NCI-H82 treated with DMSO at 0.1 percent for 48 hours (cell line): Measurements from ENCODE around the gene ARHGAP6.
"Not testable (repeated sequence)": the region's sequence is repeated elsewhere in the genome, so short reads cannot be mapped to it uniquely, and the experiment has no call there.

Experiments
- DNase-seq: peaks from one replicate; lab custom pipeline; 2025; ENCODE audit not compliant: unreplicated experiment; lab: John Stamatoyannopoulos, UW

The ARHGAP6 gene

DNA sequence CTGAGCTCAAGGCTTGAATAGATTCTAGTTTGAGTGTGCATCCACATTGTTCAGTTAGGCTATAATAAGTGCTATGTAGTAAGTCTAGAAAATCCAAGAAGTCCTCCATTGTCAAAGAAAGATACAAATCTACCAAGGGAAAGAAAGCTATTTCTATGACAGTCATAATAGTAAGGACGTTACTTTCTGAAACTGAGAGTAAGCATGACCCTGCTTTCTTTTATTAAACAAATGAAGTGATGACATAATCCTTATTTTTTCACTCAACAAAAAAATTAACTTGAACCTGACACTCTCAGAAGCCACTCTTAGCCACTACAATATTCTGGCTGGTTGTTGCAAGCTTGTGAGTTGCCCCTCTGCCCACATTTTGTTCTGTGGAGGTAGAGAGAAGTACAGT lies 406.3 kb downstream of the ARHGAP6 start:
- no peak for DNase-seq

DNA sequence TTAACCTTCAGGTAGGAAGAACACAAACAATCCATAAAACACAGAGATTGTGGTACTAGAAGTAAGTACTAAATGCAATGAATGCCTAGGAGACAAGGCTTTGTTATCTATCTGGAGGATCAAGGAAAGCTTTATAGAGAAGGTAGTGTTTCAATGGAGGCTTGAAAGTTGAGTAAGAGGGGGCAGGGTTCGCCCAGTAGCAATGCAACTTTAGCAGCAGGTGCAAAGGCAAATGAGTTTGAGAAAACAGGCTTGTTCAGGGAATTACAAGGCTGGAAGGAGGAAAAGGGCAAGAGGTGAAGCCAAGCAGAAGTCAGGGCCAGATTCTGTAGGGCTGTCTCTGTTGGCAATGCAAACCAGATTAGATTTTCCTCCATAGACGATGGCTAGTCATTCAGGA lies 408.0 kb downstream of the ARHGAP6 start:
- DNase-seq = no peak

DNA sequence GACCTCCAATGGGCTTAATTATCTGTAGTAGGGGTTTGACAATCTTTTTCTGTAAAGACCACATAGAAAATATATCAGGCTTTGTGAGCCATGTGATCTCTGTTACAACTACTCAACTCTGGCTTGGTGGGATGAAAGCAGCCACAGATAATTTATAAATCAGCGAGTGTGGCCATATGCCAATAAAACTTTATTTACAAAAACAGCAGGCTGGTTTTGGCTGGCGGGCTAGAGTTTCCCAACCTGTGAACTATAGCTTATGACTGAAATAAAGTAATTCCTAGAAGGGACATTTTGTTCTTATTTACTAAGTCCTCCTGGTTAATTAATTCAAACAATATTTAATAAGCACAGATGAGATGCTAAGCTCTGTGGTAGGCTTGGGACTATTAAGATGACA lies 408.4 kb downstream of the ARHGAP6 start:
- no peak for DNase-seq

DNA sequence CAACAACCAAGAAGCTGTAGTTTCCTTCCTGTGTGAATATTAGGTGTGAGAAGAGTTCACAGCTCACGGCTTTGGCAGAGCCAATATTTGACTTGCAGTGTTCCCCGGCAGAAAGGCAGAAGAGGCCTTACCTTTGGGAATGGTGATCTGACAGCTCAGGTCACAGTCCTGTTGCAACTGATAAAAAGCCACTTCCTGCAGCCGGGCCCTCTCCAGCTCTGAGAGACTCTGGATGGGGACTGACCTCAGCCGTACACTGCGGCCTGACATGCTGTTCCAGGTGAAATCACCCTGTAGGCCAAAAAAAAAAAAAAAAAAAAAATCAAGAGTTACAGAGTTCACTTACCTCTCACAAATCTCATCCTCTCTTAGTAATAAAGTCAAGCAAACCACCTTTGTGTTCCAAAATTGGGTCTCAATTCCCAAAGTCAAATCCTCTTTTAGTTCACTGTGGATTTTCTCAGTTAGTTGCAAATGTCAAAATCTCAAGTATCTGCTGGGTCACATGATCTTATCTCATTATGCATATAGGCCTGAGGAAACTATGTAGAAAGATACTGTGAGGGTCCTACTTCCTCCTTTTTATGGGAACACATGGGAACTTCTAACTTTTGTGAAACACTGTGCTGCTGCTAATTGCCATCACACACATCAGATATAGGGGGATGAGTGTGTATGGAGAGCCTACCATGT lies 411.2 kb downstream of the ARHGAP6 start:
- no peak for DNase-seq

DNA sequence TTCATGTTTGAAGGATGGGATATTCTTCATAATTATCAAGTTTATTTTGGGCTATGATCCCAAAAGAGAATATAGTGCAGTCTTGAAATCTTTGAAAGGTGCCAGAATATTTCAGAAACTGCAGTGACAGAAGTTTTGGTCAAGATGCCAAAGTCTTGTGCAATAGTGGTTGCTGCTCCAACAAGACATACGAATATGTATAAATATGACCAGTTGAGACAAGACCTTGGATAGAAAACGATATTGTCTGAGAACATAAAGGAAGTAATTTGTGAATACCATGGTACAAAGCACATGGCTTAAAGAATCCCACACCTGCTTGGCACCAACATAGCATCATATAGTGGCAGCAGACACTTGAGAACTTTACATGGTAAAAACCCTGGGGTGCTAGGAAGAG lies 421.1 kb downstream of the ARHGAP6 start:
- no peak for DNase-seq

GRCh38 chrX:11242704-11243103 lies 423.0 kb downstream of the ARHGAP6 start:
- DNase-seq = no peak

- no peak for DNase-seq
These were observed 424.0 kb downstream of the ARHGAP6 start for GRCh38 chrX:11241720-11242119.

- DNase-seq = no peak
These were observed 426.5 kb downstream of the ARHGAP6 start for GRCh38 chrX:11239230-11239629.

GRCh38 chrX:11235377-11235776 lies 430.3 kb downstream of the ARHGAP6 start:
- DNase-seq = not testable (repeated sequence)

DNA sequence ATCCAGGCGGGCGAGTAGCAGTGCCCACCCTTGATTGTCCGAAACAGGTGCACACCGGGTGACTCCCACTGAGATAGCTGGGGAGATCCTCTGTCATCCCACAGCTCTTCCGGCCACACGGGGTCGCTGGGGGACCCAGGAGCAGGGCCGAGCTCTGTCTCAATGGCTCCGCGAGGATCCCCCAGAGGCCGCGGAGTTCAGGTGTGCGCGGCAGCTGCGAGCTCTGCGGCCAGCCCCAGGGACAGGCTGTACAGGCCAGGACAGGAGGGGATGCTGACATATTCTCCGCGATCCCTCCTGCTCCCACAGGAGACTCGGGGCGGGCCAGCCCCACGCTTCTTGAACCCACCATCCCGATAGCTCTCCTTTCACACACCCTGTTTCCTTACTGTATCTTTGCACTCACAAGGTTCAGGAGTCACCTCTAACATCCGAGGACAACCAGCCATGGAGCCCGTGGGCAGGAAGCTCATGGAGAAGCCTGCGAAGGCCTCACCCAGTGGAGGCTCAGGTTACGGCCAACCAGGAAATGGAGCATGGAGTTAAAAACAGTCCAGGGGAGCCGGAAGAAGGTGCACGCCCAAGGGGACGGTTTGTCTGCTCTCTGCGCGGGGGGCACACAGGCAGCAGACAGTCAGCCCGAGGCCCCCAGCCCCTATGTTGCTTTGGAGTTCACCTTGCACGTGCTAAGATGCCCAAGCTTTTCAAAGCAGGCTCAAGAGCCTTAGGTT lies 450.4 kb downstream of the ARHGAP6 start:
- DNase-seq = no peak

DNA sequence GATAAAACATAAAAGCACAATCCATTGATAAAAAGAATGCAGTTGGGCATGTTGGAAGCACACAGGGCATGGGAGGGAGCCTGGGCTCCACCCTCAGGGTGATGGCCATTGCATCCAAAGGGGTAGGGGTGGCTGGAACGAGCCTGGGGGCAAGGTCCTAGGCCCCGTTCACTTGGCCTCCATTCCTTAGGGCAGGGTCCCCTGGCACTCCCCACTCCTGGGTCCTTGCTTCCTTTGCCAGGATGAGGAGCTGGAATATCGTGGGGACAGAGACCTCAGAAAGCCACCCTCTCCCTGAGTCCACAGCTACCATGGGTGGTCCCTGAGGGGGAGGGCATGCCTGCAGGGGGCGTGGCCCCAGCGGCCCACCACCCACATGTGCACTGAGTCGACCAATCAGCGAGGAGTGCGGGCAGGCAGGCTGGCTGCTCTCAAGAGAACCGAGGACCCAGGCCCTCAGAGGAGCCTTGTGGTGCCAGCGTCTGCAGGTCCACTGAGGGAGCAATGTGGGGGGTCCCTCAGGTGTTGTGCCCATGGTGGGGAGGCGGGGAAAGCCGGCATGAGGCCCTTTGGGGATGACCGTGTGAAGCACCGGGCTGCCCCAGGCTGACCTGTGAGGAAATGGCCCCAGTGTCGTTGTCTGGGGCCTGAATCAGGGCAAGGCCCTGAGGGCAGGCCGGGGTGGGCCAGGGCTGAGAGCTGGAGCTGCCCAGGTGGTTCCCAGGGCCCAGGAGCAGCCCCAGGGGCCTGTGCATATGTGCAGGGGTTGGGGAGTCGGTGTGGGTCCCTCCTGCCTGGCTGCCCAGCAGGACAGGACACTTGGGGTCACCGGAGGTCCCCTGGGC lies 451.2 kb downstream of the ARHGAP6 start:
- DNase-seq = no peak

DNA sequence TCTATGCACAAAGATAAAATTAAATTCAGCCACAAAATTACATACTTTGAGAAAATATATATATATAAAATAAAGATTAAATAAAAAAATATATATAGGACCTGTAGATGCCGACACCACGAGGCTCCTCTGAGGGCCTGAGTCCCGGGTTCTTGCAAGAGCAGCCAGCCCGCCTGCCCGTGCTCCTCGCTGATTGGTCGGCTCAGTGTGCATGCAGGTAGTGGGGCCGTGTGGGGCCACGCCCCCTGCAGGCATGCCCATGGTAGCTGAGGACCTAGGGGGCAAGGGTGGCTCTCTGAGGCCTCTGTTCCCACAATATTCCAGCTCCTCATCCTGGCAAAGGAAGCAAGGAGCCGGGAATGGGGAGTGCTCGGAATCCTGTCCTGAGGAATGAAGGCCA lies 453.0 kb downstream of the ARHGAP6 start:
- no peak for DNase-seq

GRCh38 chrX:11210415-11210801 lies 455.3 kb downstream of the ARHGAP6 start:
- DNase-seq = no peak

GRCh38 chrX:11209798-11210414 lies 455.8 kb downstream of the ARHGAP6 start:
- no peak for DNase-seq

GRCh38 chrX:11206716-11207115 lies 459.0 kb downstream of the ARHGAP6 start:
- no peak for DNase-seq

DNA sequence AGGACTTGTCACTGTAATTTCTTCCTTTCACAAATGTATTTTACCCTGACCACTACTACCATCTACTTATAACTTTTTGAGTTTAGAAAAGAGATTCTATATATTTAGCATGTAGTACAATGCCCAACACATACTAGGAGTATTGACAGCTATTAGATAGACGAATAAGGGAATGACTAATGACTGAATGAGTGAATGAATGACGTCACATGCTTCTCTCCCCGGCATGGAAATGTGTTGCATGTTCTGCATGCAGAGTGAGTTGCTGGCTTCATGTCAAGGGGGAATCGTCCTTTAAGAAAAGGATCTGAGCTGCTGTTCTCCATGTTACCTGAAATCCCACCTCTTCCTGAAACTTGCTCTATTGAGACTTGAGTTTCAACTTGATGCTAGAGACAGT lies 459.9 kb downstream of the ARHGAP6 start:
- DNase-seq = no peak

GRCh38 chrX:11197671-11198070 lies 468.0 kb downstream of the ARHGAP6 start:
- DNase-seq = no peak

DNA sequence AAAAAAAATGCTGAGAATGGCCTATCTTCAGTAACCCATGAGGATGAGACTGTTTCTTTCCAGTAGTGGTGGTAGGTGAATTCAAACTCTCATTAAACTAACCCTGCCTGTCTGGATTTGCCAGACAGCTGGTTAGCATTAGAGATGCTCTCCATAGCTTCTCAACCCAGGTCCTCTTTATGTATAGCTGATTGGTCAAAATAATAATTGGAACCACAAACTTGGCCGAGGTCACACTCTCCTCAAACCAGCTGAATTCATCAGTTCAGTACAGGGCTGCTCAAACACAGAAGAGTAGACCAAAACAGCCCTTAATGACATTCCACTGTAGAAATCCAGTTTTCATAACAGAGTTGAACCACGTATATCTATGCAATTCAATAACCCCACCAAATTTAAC lies 469.2 kb downstream of the ARHGAP6 start:
- no peak for DNase-seq

- no peak for DNase-seq
These were observed 472.7 kb downstream of the ARHGAP6 start for GRCh38 chrX:11193035-11193469.

DNA sequence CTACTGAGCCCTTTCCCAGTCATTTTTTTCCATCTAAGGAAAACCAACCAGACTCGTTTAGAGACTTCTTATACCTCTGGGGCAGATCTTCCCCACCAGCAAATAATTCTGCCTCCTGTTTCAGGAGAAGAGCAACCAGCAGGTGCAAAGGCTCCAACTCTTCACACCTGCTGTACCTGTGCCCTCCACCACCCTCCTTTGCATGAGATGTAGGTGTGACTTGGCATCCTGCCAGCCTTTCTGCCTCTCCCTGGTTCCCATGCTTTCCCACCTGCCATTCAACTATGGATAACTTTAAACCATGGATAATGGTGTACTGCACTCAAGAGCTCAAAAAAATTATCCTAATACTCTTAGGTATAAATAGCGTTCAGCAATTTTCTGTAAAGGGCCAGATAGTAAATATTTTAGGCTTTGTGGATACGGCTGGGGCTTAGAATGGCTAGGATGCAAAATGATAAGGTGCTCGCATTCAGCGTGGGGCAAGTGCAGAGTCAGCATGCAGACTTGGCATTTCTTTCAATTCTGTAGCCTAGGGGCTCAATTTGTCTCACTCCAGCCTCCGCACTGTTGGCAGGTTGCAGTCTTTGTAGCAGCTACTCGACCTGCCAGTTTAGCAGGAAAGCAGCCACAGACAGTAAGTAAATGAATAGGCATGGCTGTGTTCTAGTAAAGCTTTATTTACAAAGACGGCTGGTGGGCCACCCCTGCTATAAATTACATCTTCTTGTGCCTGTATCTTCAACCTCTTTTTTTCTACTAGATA lies 474.8 kb downstream of the ARHGAP6 start:
- no peak for DNase-seq

- no peak for DNase-seq
These were observed 476.6 kb downstream of the ARHGAP6 start for GRCh38 chrX:11189097-11189496.
